Left hindlimb (tissue), 1 donor: ENCODE measurements around the gene ZNF783.
"Not testable (repeated sequence)": the region's sequence is repeated elsewhere in the genome, so short reads cannot be mapped to it uniquely, and the experiment has no call there.

Experiments
- DNase-seq: peaks from one replicate; pipeline ENCODE4 v3.0.0-alpha.2; 2018

ZNF783 gene

GRCh38 chr7:149241696-149242095 lies 20.3 kb upstream of the ZNF783 start:
- no peak for DNase-seq

GRCh38 chr7:149245244-149245643 lies 16.8 kb upstream of the ZNF783 start:
- DNase-seq = no peak

GRCh38 chr7:149245744-149246143 lies 16.3 kb upstream of the ZNF783 start:
- no peak for DNase-seq

GRCh38 chr7:149248777-149249176 lies 13.2 kb upstream of the ZNF783 start:
- DNase-seq = no peak

- DNase-seq = not testable (repeated sequence)
Observed at GRCh38 chr7:149250151-149250550, 11.8 kb upstream of the ZNF783 start.

GRCh38 chr7:149251518-149251917 lies 10.5 kb upstream of the ZNF783 start:
- DNase-seq = not testable (repeated sequence)

GRCh38 chr7:149252378-149252777 lies 9.6 kb upstream of the ZNF783 start:
- no peak for DNase-seq

GRCh38 chr7:149253665-149254064 lies 8.3 kb upstream of the ZNF783 start:
- DNase-seq = no peak

GRCh38 chr7:149254181-149254858 lies 7.7 kb upstream of the ZNF783 start:
- no peak for DNase-seq

GRCh38 chr7:149255174-149255573 lies 6.8 kb upstream of the ZNF783 start:
- DNase-seq = no peak

GRCh38 chr7:149256568-149256967 lies 5.4 kb upstream of the ZNF783 start:
- DNase-seq = no peak

- no peak for DNase-seq
Observed at GRCh38 chr7:149257146-149257545, 4.8 kb upstream of the ZNF783 start.

GRCh38 chr7:149261316-149261828 lies 624 bp upstream of the ZNF783 start:
- DNase-seq = no peak

GRCh38 chr7:149266451-149266850 lies 4.5 kb downstream of the ZNF783 start:
- DNase-seq = no peak

GRCh38 chr7:149267733-149268132 lies 5.7 kb downstream of the ZNF783 start:
- DNase-seq = no peak

- DNase-seq = not testable (repeated sequence)
Observed at GRCh38 chr7:149274424-149274823, 12.4 kb downstream of the ZNF783 start.

GRCh38 chr7:149277871-149278270 lies 15.9 kb downstream of the ZNF783 start:
- no peak for DNase-seq

- DNase-seq = no peak
Observed at GRCh38 chr7:149278396-149278795, 16.4 kb downstream of the ZNF783 start.

GRCh38 chr7:149279111-149279743 lies 17.2 kb downstream of the ZNF783 start:
- DNase-seq = no peak

- no peak for DNase-seq
Observed at GRCh38 chr7:149280151-149280550, 18.2 kb downstream of the ZNF783 start.

- no peak for DNase-seq
Observed at GRCh38 chr7:149280661-149281507, 18.9 kb downstream of the ZNF783 start.

- no peak for DNase-seq
Observed at GRCh38 chr7:149281508-149282330, 19.7 kb downstream of the ZNF783 start.

GRCh38 chr7:149282331-149282655 lies 20.3 kb downstream of the ZNF783 start:
- DNase-seq = no peak
